Thymus (tissue), 11 donors: ENCODE measurements around the gene CCDC12. TPM values are rescaled to one million over a fixed set of nuclear protein-coding genes. Genes with fewer than 3 reads are reported as not detected.

Experiments used
- DNase-seq, 9 donors: peaks; one replicate each; pipeline ENCODE4 v3.0.0-alpha.2; 2013; ENCODE audit warnings: low spot score in 9 of 9, low read depth in 6 of 9, missing footprints in 1 of 9
- H3K27ac ChIP-seq, 2 donors: one replicate each; pipeline ENCODE4 v1.5.1; 2013; ENCODE audit warnings: control low read depth in 1 of 2, low read depth in 1 of 2, low read length in 1 of 2, mild to moderate bottlenecking in 1 of 2, moderate library complexity in 1 of 2
- H3K27me3 ChIP-seq, 2 donors: one replicate each; pipeline ENCODE4 v1.5.1; 2013; ENCODE audit warnings: low read length in 1 of 2; ENCODE audit not compliant: control insufficient read depth in 2 of 2, insufficient read depth in 1 of 2
- H3K36me3 ChIP-seq, 2 donors: one replicate each; pipeline ENCODE4 v1.5.1; 2013; ENCODE audit warnings: low read length in 1 of 2, mild to moderate bottlenecking in 1 of 2, moderate library complexity in 1 of 2; ENCODE audit not compliant: control insufficient read depth in 2 of 2, insufficient read depth in 2 of 2
- H3K4me1 ChIP-seq, 2 donors: one replicate each; pipeline ENCODE4 v1.5.1; 2013; ENCODE audit warnings: low read length in 2 of 2; ENCODE audit not compliant: control insufficient read depth in 2 of 2, insufficient read depth in 2 of 2
- H3K4me3 ChIP-seq, 2 donors: one replicate each; pipeline ENCODE4 v1.5.1; 2013; ENCODE audit warnings: low read length in 2 of 2, control low read depth in 1 of 2, mild to moderate bottlenecking in 1 of 2
- H3K9me3 ChIP-seq, 2 donors: one replicate each; pipeline ENCODE4 v1.5.1; 2013; ENCODE audit warnings: low read length in 1 of 2, mild to moderate bottlenecking in 1 of 2; ENCODE audit not compliant: control insufficient read depth in 2 of 2, insufficient read depth in 1 of 2
- WGBS: extraction: QIAGEN DNeasy Blood & Tissue Kit; methylation state at CpG from one replicate; pipeline ENCODE4 v1.1.7; 2013; 5-methylcytosine and 5-hydroxymethylcytosine counted together
- polyA plus RNA-seq: library from polyadenylated mRNA; stranded (reverse); fragments of 200-250 nt; gene quantifications from one replicate; pipeline ENCODE4 v1.2.3, GENCODE V29; 2013
- total RNA-seq: library from RNA; stranded (reverse); fragments of 120-200 nt; gene quantifications from one replicate; pipeline ENCODE4 v1.2.4, GENCODE V29; 2013
- donor health status: healthy.

The CCDC12 gene
- total and polyA plus RNA-seq, 2 donors, result 47.4 to 83.9 TPM

GRCh38 chr3:46888705-46889104 lies 87.8 kb downstream of the CCDC12 start:
- Histone ChIP-seq H3K4me3 (no peak overlapping the region), H3K27me3 (peaks cover 28 to 96% of the 10 kb centered on the region in 2 donors), H3K4me1 (peaks cover 0 to 6% of the 10 kb centered on the region in 2 donors), H3K36me3 (no peaks in the 10 kb centered on the region), H3K9me3 (no peaks in the 10 kb centered on the region), H3K27ac (no peak overlapping the region)
- WGBS, result 92% methylated on average over 13 of the region's 13 CpGs
- no peak for DNase-seq

- Histone ChIP-seq H3K27ac (no peak overlapping the region), H3K27me3 (peaks cover 27 to 93% of the 10 kb centered on the region in 2 donors), H3K36me3 (no peaks in the 10 kb centered on the region), H3K4me3 (no peak overlapping the region), H3K9me3 (no peaks in the 10 kb centered on the region), H3K4me1 (peaks cover 0 to 6% of the 10 kb centered on the region in 2 donors)
- 90% methylated on average over 7 of the region's 7 CpGs for WGBS
- DNase-seq, result no peak
These were observed 88.5 kb downstream of the CCDC12 start for GRCh38 chr3:46887980-46888494.

GRCh38 chr3:46885612-46886011 lies 90.9 kb downstream of the CCDC12 start:
- H3K9me3 ChIP-seq, result peaks cover 0 to 5% of the 10 kb centered on the region in 2 donors
- H3K36me3 ChIP-seq, result no peaks in the 10 kb centered on the region
- over 99% methylated on average over 3 of the region's 3 CpGs for WGBS
- peaks cover 5 to 8% of the 10 kb centered on the region in 2 donors for H3K4me1 ChIP-seq
- peaks cover 41 to 93% of the 10 kb centered on the region in 2 donors for H3K27me3 ChIP-seq
- H3K4me3 ChIP-seq, result no peak overlapping the region
- no peak overlapping the region for H3K27ac ChIP-seq
- DNase-seq, result no peak

- Histone ChIP-seq H3K4me1 (peaks cover 5 to 8% of the 10 kb centered on the region in 2 donors), H3K4me3 (no peak overlapping the region), H3K27me3 (peaks cover 44 to 93% of the 10 kb centered on the region in 2 donors), H3K9me3 (peaks cover 0 to 5% of the 10 kb centered on the region in 2 donors), H3K36me3 (no peaks in the 10 kb centered on the region), H3K27ac (no peak overlapping the region)
- 96% methylated on average over 7 of the region's 7 CpGs for WGBS
- DNase-seq, result no peak
These were observed 91.6 kb downstream of the CCDC12 start for GRCh38 chr3:46884929-46885328.

- DNase-seq, result no peak
- Histone ChIP-seq H3K9me3 (peaks cover 0 to 5% of the 10 kb centered on the region in 2 donors), H3K36me3 (no peaks in the 10 kb centered on the region), H3K4me3 (no peak overlapping the region), H3K27me3 (peaks cover 47 to 93% of the 10 kb centered on the region in 2 donors), H3K4me1 (peaks cover 5 to 8% of the 10 kb centered on the region in 2 donors), H3K27ac (no peak overlapping the region)
- WGBS, result 78% methylated on average over 5 of the region's 5 CpGs
These were observed 92.1 kb downstream of the CCDC12 start for GRCh38 chr3:46884427-46884826.

GRCh38 chr3:46883830-46884185 lies 92.7 kb downstream of the CCDC12 start:
- Histone ChIP-seq H3K4me3 (no peak overlapping the region), H3K36me3 (no peaks in the 10 kb centered on the region), H3K4me1 (peaks cover 5 to 8% of the 10 kb centered on the region in 2 donors), H3K27me3 (peaks cover 51 to 93% of the 10 kb centered on the region in 2 donors), H3K9me3 (peaks cover 0 to 5% of the 10 kb centered on the region in 2 donors), H3K27ac (no peak overlapping the region)
- 77% methylated on average over 4 of the region's 4 CpGs for WGBS
- DNase-seq, result no peak

- Histone ChIP-seq H3K27ac (no peak overlapping the region), H3K36me3 (no peaks in the 10 kb centered on the region), H3K4me3 (peak overlapping the region in 1 of 2 donors; percentile 44), H3K9me3 (peaks cover 0 to 5% of the 10 kb centered on the region in 2 donors), H3K4me1 (peaks cover 5 to 8% of the 10 kb centered on the region in 2 donors), H3K27me3 (peaks cover 51 to 93% of the 10 kb centered on the region in 2 donors)
- 7% methylated on average over 74 of the region's 78 CpGs for WGBS
- DNase-seq, result no peak
These were observed 93.3 kb downstream of the CCDC12 start for GRCh38 chr3:46883054-46883829.

- Histone ChIP-seq H3K36me3 (no peaks in the 10 kb centered on the region), H3K27me3 (peaks cover 51 to 93% of the 10 kb centered on the region in 2 donors), H3K9me3 (peaks cover 0 to 5% of the 10 kb centered on the region in 2 donors), H3K4me3 (peak overlapping the region; percentile 16 to 44), H3K4me1 (peaks cover 5 to 8% of the 10 kb centered on the region in 2 donors), H3K27ac (no peak overlapping the region)
- WGBS, result 1% methylated on average over 72 of the region's 72 CpGs
- no peak for DNase-seq
These were observed 94.0 kb downstream of the CCDC12 start for GRCh38 chr3:46882377-46883053.
